CD14-positive monocyte (primary cell): ENCODE results near the gene ERBB4. TPM values are rescaled to one million over a fixed set of nuclear protein-coding genes. Genes with fewer than 3 reads are reported as not detected.

Experiments
- DNase-seq, 3 donors: peaks; one replicate each; pipeline ENCODE4 v3.0.0-alpha.2; 2011 to 2022
- H2AFZ ChIP-seq: 2 replicates; pipeline ENCODE4 v1.6.0; 2012; ENCODE audit warnings: mild to moderate bottlenecking, low read depth, low read length, inconsistent platforms; ENCODE audit not compliant: insufficient read depth, poor library complexity, severe bottlenecking
- H3K27ac ChIP-seq, 2 donors: 1 replicate in 1 of 2; 2 replicates in 1 of 2; pipeline ENCODE4 v1.5.1; 2012 to 2013; ENCODE audit warnings: low read length in 2 of 2, control low read depth in 1 of 2, inconsistent platforms in 1 of 2, low read depth in 1 of 2, mild to moderate bottlenecking in 1 of 2
- H3K27me3 ChIP-seq, 2 donors: one replicate each; pipeline versions ENCODE4 v1.6.0 to v1.6.1; 2011 to 2013; ENCODE audit warnings: low read length in 2 of 2; ENCODE audit not compliant: control insufficient read depth in 2 of 2, insufficient read depth in 2 of 2
- H3K36me3 ChIP-seq, 2 donors: replicated peaks in 1 of 2; 1 replicate in 1 of 2; 2 replicates in 1 of 2; pipeline versions ENCODE4 v1.5.1 to v1.6.1; 2012 to 2013; ENCODE audit warnings: low read length in 2 of 2, control low read depth in 1 of 2, inconsistent platforms in 1 of 2, mild to moderate bottlenecking in 1 of 2; ENCODE audit not compliant: insufficient read depth in 2 of 2, control insufficient read depth in 1 of 2
- H3K4me1 ChIP-seq, 2 donors: 1 replicate in 1 of 2; 2 replicates in 1 of 2; pipeline versions ENCODE4 v1.5.1 to v1.6.1; 2012 to 2013; ENCODE audit warnings: low read length in 2 of 2, control low read depth in 1 of 2, inconsistent platforms in 1 of 2, mild to moderate bottlenecking in 1 of 2, moderate library complexity in 1 of 2; ENCODE audit not compliant: insufficient read depth in 2 of 2, control insufficient read depth in 1 of 2
- H3K4me2 ChIP-seq: replicated peaks from 2 replicates; pipeline ENCODE3; 2012; ENCODE audit warnings: low read length, moderate library complexity, mild to moderate bottlenecking; ENCODE audit not compliant: poor library complexity, severe bottlenecking; ENCODE audit errors: extremely low read depth
- H3K4me3 ChIP-seq, 3 experiments: fragments of 200-600 bp in 1 of 3; sonication (generic) in 1 of 3; replicated peaks in 1 of 3; 1 replicate in 2 of 3; 2 replicates in 1 of 3; pipeline ENCODE4 v1.5.1; 2011 to 2013; ENCODE audit warnings: low read length in 3 of 3, mild to moderate bottlenecking in 3 of 3, control low read depth in 2 of 3, low read depth in 2 of 3, inconsistent platforms in 1 of 3, moderate library complexity in 1 of 3
- H3K79me2 ChIP-seq: 2 replicates; pipeline ENCODE4 v1.6.0; 2012; ENCODE audit warnings: mild to moderate bottlenecking, control low read depth, inconsistent platforms, low read length, moderate library complexity; ENCODE audit not compliant: insufficient read depth
- H3K9ac ChIP-seq: 2 replicates; pipeline ENCODE4 v1.6.0; 2017; ENCODE audit warnings: low read length, mild to moderate bottlenecking; ENCODE audit not compliant: insufficient read depth, poor library complexity, severe bottlenecking
- H3K9me3 ChIP-seq, 2 donors: replicated peaks in 1 of 2; 1 replicate in 1 of 2; 2 replicates in 1 of 2; pipeline versions ENCODE4 v1.5.1 to v1.6.1; 2012 to 2013; ENCODE audit warnings: low read length in 2 of 2, control low read depth in 1 of 2; ENCODE audit not compliant: control insufficient read depth in 1 of 2, insufficient read depth in 1 of 2
- H4K20me1 ChIP-seq: 2 replicates; pipeline ENCODE4 v1.6.0; 2012; ENCODE audit warnings: mild to moderate bottlenecking, low read length, control low read depth, moderate library complexity; ENCODE audit not compliant: insufficient read depth
- H3K27ac Mint-ChIP-seq, 7 donors: one replicate each; pipeline ENCODE4 v1.8.0; 2020; ENCODE audit warnings: mild to moderate bottlenecking in 7 of 7, mixed read lengths in 7 of 7, moderate library complexity in 6 of 7, inconsistent platforms in 2 of 7
- H3K27me3 Mint-ChIP-seq, 3 donors: one replicate each; pipeline ENCODE4 v1.8.0; 2021 to 2022; ENCODE audit warnings: low read depth in 3 of 3, mild to moderate bottlenecking in 3 of 3, mixed read lengths in 3 of 3, moderate library complexity in 3 of 3, inconsistent platforms in 1 of 3
- H3K36me3 Mint-ChIP-seq, 2 donors: one replicate each; pipeline ENCODE4 v1.8.0; 2020; ENCODE audit warnings: mixed read lengths in 2 of 2, inconsistent platforms in 1 of 2, mild to moderate bottlenecking in 1 of 2
- H3K4me1 Mint-ChIP-seq: one replicate; pipeline ENCODE4 v1.8.0; 2020; ENCODE audit warnings: mild to moderate bottlenecking, mixed read lengths
- H3K4me3 Mint-ChIP-seq, 2 donors: one replicate each; pipeline ENCODE4 v1.8.0; 2020; ENCODE audit warnings: mild to moderate bottlenecking in 2 of 2, mixed read lengths in 2 of 2, moderate library complexity in 1 of 2
- H3K9me3 Mint-ChIP-seq, 7 donors: one replicate each; pipeline ENCODE4 v1.8.0; 2020 to 2022; ENCODE audit warnings: mixed read lengths in 7 of 7, mild to moderate bottlenecking in 6 of 7, moderate library complexity in 6 of 7, inconsistent platforms in 2 of 7
- CTCF ChIP-seq: fragments of 200-600 bp; IDR thresholded peaks from one replicate; pipeline ENCODE4 v1.8.0; 2022; ENCODE audit warnings: antibody characterized with exemption, mild to moderate bottlenecking
- WGBS: methylation state at CpG from one replicate; pipeline ENCODE4 v1.1.5; 2013; ENCODE audit warnings: missing lambda C conversion rate; ENCODE audit not compliant: insufficient coverage; 5-methylcytosine and 5-hydroxymethylcytosine counted together
- intact Hi-C, 2 donors: fragments of 100-400 bp; cut with micrococcal nuclease; formaldehyde crosslinking; loops; one replicate each; pipeline versions ENCODE4 v1.15.0 to v1.15.1; 2023
- polyA plus RNA-seq, 3 donors: library from polyadenylated mRNA; depleted of rRNA in 1 of 3; unstranded in 2 of 3; stranded (reverse) in 1 of 3; fragments of 300-500 nt in 2 of 3; fragments of >200 nt in 1 of 3; fragmentation: Illumina TruSeq in 2 of 3; gene quantifications; 1 replicate in 2 of 3; 2 replicates in 1 of 3; pipeline ENCODE4 v1.2.3, GENCODE V29; 2012 to 2021

ERBB4 gene
- polyA plus RNA-seq, 3 donors = not detected

GRCh38 chr2:211516537-211516936 lies 1022.1 kb downstream of the ERBB4 start:
- no peaks in the 10 kb centered on the region for H3K79me2 ChIP-seq
- H3K27me3 Mint-ChIP-seq = peaks cover 0 to 2% (median 0%) of the 10 kb centered on the region in 3 donors
- H3K4me1 Mint-ChIP-seq = no peaks in the 10 kb centered on the region
- H3K9me3 ChIP-seq = peaks cover 0 to 3% of the 10 kb centered on the region in 2 donors
- no peak overlapping the region for H2AFZ ChIP-seq
- no peak for DNase-seq
- H3K36me3 Mint-ChIP-seq = no peaks in the 10 kb centered on the region
- no peak overlapping the region for H3K4me3 ChIP-seq
- no peak overlapping the region for H3K27ac Mint-ChIP-seq
- H3K4me1 ChIP-seq = no peaks in the 10 kb centered on the region
- H3K9me3 Mint-ChIP-seq = peaks cover 0 to 10% (median 2%) of the 10 kb centered on the region in 7 donors
- no peak overlapping the region for H3K4me3 Mint-ChIP-seq
- H3K27me3 ChIP-seq = no peaks in the 10 kb centered on the region
- H3K27ac ChIP-seq = no peak overlapping the region
- no peak overlapping the region for H3K9ac ChIP-seq
- no peaks in the 10 kb centered on the region for H3K36me3 ChIP-seq
- no peak for TF ChIP-seq CTCF
- no peaks in the 10 kb centered on the region for H4K20me1 ChIP-seq
- no peak overlapping the region for H3K4me2 ChIP-seq
- no CpG with 5 or more reads among the region's 3 CpGs for WGBS
- intact Hi-C loops = no loop called here

- DNase-seq = no peak
- Histone ChIP-seq H3K27me3 (no peaks in the 10 kb centered on the region), H2AFZ (no peak overlapping the region), H3K9me3 (peaks cover 0 to 3% of the 10 kb centered on the region in 2 donors), H3K27ac (no peak overlapping the region), H3K4me1 (no peaks in the 10 kb centered on the region), H3K36me3 (no peaks in the 10 kb centered on the region), H4K20me1 (no peaks in the 10 kb centered on the region), H3K4me3 (no peak overlapping the region), H3K4me2 (no peak overlapping the region), H3K9ac (no peak overlapping the region), H3K79me2 (no peaks in the 10 kb centered on the region)
- WGBS = no CpG with 5 or more reads among the region's 3 CpGs
- Mint-ChIP-seq H3K4me1 (no peaks in the 10 kb centered on the region), H3K27me3 (peaks cover 0 to 2% (median 0%) of the 10 kb centered on the region in 3 donors), H3K27ac (no peak overlapping the region), H3K36me3 (no peaks in the 10 kb centered on the region), H3K4me3 (no peak overlapping the region), H3K9me3 (peaks cover 0 to 10% (median 0%) of the 10 kb centered on the region in 7 donors)
- intact Hi-C loops = no loop called here
- TF ChIP-seq CTCF = no peak
These were observed 1024.6 kb downstream of the ERBB4 start for GRCh38 chr2:211514049-211514448.
